HG03064 (cell line): Measurements from ENCODE around the gene OR10A6.

Source experiments
- ATAC-seq: cut with Tn5 transposase; IDR thresholded peaks from one replicate; pipeline ENCODE4 v1.9.1; 2021; ENCODE audit warnings: low read depth; ENCODE audit not compliant: unreplicated experiment

The OR10A6 gene

GRCh38 chr11:7882860-7883259, 48.2 kb downstream of the OR10A6 start:
- ATAC-seq: no peak
